Stimulated activated CD8-positive, alpha-beta memory T cell treated with anti-CD3 and anti-CD28 coated beads, Interleukin-7, amount 100 ng/mL, for 4 hours (primary cell): ENCODE measurements around the gene SMURF2.
"Not testable (repeated sequence)": the region's sequence is repeated elsewhere in the genome, so short reads cannot be mapped to it uniquely, and the experiment has no call there.

Experiments
- DNase-seq, 2 donors: peaks; one replicate each; pipeline ENCODE4 v3.0.0-alpha.2; 2020; ENCODE audit warnings: low read depth in 2 of 2

The SMURF2 gene

DNA sequence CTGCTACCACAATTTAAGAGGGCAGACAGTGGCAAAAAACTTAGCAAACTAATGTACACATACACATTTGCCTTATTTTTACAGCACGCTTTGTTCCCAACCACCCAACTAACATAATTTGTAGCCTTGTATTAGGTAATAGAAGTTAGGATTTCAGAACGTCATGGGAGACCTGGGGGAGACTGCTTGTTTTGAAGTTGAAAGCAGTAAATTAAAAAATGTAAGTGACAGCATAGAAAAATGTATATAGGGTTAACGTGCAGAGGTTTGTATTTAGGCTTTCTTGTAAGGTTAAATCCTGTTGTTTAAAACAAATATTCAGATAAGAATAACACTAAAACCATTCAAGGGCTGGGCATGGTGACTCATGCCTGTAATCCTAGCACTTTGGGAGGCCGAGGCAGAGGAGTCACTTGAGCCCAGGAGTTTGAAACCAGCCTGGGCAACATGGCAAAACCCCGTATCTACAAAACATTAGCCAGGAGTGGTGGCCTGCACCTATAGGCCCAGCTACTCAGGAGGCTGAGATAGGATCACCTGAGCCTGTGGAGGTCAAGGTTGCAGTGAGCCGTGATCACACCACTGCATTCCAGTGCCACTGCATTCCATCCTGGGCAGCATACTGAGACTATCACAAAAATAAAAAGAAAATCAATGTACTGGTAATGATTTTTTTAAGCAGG, 2.3 kb upstream of the SMURF2 start:
- DNase-seq, result not testable (repeated sequence)

DNA sequence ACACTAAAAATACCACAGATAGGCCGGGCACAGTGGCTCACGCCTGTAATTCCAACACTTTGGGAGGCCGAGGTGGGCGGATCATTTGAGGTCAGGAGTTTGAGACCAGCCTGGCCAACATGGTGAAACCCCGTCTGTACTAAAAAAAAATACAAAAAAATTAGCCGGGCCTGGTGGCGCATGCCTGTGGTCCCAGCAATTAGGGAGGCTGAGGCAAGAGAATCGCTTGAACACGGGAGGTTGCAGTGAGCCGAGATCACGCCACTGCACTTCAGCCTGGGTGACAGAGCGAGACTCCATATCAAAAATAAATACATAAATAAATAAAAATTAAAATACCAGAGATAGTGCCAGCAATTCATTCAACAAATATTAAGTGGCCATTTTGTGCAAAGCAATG, 1.7 kb upstream of the SMURF2 start:
- DNase-seq, result not testable (repeated sequence)

DNA sequence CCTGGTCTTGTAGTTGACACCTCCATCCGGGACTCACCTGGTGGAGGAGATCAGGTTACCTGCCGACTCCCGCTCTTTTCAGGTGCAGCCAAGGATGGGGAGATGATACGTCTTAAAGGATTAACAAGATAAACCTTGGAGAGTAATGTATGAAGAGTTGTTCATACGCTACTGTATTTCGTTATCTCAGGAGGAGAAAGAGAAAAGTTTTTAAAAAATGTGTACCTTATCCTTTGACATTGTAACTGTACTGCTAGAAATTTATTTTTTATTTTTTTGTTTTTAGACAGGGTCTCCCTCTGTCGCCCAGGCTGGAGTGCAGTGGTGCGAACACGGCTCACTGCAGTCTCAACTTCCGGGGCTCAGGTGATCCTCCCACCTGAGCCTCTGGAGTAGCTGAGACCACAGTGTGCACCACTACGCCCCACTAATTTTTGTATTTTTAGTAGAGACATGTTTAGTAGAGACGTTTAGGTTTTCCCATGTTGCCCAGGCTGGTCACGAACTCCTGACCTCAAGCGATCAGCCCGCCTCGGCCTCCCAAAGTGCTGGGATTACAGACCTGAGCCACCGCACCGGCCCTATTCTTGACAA, 764 bp upstream of the SMURF2 start:
- no peak for DNase-seq

DNA sequence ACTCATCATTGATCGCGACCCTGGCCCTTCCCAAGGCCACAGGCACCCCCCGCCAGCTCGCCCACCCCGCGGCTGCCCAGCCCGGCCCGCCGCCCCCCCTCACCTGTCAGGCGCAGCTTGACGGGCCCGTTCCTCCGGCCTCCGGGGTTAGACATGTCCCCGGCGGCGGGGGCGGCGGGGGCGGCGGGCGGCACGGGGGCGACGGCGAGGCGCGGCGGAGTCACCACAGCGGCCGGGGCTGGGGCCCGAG, 456 bp downstream of the SMURF2 start:
- DNase-seq, result no peak

DNA sequence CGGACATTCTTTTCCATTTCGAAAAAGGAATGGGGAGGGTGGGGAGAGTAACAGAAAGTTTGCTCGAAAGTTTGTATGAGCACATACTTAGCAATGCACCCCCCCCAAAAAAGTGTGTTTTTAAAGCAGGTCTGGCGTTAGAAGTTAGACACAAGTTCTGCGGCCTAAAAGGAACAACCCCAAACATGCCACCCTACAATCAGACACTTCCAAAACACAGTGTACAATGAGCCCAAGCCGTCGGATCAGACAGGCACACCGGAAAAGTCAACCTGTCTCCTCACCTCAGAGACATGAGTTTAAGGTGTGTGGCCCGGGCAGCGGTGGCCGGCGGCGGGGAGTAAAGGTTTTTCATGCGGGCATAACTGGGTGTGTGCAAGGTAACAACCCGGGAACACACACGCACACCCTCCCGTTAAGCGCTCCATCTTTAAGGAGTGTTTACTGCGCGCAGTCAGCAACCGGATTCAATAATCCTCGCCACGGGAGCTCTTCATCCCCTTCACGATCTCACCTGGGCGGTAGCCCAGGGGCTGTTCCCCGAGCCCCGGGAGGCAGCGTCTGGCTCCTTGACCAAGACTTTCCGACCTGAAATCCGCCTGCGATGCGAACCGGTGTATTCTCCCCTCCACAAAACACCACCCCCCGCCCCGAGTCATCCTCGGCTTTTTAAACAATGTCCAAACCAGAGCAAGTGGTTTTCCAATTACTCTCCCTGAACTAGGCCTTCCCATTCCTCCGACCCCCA, 955 bp downstream of the SMURF2 start:
- peak; percentile 8 to 26 for DNase-seq

DNA sequence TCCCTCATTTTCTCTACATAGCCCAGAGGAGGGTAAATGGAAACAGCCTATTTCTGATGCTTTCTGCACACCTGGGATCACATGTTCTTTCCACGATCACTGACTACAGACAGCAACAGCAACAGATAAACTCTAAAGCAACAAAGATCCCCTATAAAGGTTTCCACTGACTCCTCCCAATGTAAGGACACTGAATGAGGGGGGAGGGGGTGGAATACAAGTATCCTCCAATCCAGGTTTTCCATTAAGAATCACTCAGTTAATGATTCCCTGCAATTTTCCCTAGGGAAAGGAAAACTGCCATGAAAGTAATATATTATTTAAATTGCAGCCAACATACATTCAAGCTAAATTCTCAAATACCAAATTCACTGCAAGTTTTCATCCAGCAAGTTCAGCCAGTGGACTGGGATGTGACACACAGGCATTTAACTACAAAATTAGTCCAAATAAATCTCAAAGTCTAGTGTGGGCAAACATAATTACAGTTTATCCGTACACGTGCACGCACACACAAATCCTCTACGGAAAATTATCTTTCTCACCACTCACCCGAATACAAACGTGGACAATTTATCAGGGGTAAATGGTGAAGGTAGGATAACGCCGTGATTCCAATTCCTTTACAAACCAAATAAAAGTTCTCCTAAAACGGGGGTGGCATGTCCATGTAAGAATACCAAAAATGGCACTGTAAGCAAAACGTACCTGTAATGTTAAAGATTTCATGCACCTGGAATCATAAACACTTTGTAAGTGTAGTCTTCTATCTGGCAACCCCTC, 1.7 kb downstream of the SMURF2 start:
- not testable (repeated sequence) for DNase-seq

DNA sequence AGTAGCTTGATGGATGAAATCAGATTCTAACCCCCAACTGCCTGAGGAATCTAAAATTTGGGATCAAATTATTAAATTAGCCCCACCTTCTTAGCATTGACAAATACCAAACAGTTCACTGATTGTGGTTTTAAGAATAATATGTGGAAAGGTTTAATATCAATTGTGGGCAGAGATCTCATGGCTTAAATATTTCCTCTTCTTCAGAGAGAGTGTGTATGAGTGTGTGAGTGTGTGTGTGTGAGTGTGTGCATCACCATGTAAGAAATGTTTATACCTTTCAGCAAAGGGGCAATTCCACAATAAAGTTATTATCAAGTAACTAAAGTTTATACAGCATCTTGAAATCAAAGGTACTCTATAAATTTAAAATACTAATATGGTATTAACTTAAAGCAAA, 3.2 kb downstream of the SMURF2 start:
- DNase-seq, result no peak

DNA sequence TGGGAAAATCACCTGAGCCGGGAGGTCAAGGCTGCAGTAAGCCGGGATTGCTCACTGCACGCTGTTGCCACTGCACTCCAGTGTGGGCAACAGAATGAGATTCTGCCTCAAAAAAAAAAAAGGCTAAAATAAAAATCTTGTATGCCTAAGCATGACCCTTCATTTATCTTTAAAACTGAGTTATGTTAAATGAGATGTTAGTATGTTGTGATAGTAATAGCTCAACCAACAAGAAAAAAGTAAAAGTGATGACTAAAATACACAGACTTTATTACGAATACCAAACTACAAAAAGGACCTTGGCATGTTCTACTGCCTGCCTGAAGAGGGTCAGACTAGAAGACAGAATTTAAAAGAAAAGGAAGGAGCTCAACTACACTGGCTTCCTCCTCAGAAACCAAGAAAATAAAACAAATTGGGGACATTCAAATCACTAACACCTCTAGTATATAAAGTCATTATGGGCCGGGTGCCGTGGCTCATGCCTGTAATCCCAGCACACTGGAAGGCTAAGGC, 4.4 kb downstream of the SMURF2 start:
- DNase-seq, result no peak

DNA sequence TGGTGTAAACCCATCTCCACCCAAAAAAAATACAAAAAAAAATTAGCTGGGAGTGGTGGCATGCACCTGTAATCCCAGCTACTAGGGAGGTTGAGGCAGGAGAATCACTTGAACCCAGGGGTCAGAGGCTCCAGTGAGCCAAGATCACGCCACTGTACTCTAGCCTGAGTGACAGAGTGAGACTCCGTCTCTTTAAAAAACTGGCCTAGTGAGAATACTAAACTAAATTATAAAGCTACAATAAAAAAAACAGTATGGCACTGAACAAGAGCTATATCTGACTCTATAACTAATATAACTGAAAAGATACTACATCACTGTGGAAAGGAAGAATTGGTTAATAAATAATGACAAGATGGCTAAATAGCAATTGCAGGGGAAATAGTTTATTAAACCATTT, 6.4 kb downstream of the SMURF2 start:
- DNase-seq, result no peak

DNA sequence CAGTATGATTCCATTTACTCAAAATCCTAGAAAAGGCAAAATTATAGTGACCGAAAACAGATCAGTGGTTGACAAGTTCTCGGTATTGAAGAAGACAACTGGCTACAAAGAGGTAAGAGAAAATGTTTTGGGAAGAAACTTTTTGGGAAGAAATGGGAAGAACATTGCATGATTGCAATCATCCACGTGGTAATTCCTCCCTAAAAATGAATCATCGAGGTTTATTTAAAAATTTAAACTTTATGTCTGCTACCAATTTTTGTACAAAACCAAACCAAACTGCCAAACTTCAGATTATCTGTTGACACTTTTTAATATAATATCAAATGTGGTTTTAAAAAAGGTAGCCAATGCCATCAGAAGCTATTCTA, 8.1 kb downstream of the SMURF2 start:
- no peak for DNase-seq

DNA sequence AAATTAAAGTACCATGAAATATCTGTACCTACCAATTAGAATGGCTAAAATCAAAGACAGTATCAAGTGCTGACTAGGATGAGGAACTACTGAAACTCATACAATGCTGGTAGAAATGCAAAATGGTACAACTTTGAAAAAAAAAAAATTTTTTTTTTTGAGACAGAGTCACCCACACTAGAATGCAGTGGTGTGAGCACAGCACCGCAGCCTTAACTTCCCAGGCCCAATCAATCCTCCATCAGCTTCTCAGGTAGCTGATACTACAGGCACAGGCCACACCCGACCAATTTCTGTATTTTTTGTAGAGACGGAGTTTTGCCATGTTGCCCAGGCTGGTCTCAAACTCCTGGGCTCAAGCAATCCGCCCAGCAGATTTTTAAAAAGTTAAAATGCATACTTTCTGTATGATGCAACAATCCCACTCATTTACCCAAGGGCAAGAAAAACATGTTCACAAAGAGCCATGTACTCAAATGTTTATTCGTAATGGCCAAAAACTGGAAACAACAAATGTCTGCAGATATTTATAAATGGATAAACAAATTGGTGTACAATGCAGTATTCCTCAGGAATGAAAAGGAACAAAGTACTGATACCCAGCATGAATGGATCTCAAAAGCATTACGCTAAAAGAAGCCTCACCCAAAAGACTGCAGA, 8.7 kb downstream of the SMURF2 start:
- no peak for DNase-seq

DNA sequence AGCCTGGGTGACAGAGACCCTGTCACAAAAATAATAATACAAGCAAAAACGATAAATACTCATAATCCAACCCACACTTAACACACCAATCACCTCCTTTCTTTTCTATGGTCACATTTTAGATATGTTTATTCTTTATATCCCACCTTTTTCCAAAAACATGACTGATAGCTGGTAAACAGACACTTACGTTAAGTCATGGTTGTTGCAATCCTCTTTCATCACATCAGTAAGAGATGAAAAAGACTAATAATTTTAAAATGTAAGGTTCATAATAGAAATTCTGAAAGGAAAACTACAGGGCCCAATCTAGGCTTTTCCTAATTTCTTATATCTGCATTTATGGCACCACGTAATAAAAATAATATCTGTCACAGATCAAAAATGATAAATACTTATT, 10.2 kb downstream of the SMURF2 start:
- no peak for DNase-seq

DNA sequence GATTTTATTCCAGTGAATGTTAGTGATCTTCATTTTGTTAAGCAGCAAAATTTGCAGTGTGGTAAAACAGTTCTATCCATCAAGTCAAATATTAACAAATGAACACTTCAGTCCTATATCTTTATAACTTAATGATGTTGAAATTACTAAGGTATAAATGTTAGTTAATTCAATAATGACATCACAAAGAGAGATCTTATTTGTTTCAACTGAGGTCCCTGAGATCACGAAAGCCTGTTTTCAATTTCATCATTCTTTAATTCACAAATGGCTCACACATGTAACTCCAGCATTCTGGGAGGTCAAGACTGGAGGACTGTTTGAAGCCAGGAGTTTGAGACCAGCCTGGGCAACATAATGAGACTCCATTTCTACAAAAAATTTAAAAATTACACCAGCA, 13.9 kb downstream of the SMURF2 start:
- DNase-seq, result no peak

DNA sequence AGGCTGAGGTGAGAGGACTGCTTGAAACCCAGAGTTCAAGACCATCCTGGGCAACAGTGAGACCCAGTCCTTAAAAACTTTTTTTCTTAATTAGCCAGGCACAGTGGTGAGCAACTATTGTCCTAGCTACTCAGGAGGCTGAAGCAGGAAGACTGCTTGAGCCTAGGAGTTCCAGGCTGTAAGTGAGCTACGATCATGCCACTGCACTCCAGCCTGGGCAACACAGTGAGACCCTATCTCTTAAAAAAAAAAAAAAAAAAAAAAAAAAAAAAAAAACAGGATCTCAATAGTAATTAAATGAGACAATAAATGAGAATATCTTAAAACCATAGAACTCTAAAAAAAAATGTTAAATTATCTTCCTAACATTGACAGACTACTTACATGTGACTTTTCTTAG, 14.3 kb downstream of the SMURF2 start:
- DNase-seq, result no peak

DNA sequence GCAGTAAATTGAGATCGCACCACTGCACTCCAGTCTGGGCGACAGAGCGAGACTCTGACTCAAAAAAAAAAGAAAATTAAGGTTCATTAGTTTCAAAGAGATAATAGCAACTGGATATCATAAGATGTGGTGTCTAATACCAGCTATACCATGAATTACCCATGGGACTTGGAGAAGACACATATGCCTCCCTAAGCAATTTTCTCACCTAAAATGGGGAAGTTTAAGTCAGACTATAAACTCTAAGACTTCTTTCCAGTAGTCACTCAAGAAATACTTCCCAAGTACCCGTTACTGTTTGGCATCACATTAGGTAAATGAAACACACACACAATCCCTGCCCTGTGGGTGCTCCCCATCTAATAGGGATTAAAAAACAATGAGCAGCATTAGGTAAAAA, 22.6 kb downstream of the SMURF2 start:
- no peak for DNase-seq

DNA sequence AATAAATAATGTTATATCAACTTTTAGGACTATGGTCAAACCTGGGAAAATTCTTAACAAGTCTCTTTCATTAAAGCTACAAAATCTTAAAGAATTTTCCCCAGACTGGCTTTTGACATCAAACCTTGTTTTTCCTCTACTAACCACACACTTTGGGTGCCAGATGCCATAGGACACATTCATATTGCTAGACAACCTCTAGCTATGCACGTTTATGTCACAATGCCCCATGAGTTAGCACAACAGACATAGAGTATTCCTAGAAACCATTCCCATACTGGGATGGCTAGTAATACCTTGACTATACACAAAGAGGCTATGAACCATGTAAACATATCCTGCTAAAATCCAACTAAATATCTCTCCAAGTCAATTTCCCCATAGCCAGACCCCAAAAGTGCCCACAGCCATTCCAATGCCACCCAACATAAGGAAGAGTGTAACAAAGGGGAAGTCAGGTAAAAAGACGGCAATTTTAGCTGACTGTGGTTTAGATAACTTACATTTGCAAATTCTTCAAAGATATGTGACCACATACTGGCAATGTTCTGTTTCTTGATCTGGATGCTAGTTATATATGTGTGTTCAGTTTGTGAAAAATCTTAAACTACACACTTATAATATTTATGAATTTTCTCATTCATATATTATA, 23.4 kb downstream of the SMURF2 start:
- DNase-seq, result no peak

DNA sequence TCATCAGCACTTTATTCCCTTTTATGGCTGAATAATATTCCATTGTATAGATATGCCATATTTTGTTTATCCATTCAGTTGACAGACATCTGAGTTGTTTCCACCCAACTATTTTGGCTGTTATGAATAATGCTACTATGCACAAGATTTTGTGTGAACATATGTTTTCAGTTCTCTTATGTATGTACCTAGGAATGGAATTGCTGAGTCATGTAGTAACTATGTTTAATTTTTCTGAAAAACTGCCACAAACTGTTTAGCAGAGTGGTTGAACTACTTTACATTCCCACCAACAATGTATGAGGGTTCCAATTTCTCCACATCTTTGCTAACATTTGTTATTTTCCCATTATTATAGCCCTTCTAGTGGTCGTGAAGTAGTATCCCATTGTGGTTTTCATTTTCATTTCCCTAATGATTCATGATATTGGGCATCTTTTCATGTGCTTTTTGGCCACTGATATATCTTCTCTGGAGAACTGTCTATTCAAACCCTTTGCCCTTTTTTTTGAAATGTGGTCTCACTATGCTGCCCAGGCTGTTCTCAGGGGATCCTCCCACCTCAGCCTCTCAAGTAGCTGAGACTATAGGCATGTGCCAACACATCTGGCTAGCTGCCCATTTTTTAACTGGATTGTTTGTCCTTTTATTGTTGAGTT, 26.3 kb downstream of the SMURF2 start:
- no peak for DNase-seq

DNA sequence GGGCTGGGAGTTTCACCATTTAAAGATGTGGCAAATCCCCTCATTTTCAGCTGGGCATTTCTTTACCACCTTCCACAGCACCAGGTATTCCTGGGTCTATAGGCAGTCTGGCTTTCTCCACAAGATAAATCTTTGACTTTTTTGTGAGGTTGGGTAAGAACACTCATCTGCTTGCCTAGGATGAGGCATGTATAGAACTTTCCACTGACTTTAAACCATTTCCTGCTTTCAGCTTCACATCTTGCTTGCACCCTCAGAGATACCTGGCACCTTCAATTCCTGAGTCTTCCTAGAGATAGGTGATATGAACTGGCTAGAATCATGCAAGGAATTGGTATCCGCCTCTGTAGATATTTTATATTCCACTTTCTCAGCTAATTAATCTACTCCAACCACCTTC, 27.9 kb downstream of the SMURF2 start:
- no peak for DNase-seq

DNA sequence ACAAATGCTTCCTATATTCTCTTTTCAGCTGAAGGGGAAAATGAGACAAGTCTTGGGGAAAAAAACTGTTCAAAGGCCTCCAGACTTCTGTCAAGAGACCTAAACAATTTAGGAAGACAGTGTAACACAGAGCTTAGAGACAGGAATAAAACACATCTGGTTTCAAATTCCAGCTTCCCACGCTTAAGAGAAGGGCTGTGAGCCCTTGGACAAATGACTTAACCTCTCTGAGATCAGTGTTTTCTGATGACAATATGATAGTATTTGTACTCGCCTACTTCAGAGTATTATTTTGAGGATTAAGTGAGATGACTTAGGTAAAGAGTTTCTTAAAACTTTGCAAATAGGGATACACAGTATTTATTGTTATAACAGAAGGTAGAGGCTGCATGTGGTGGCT, 29.5 kb downstream of the SMURF2 start:
- DNase-seq, result no peak

DNA sequence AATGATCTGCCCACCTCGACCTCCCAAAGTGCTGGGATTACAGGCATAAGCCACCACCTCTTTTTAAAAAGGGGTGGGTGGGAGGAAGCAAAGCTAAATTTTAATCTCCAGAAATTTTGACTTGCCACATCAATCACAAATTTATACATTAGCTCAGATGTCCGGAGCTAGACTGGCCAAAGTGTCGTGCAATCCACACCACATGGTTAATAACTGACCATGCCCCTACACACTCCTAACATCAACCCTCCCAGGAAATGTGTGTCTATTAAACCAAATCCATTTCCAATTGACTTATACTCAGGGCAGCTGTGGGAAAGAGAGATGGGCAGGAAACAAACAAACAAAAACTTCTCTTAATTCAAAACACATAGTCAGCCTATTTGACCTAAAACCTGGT, 29.9 kb downstream of the SMURF2 start:
- DNase-seq, result no peak
